Measurements from ENCODE around the gene MIDN.

Gene MIDN

GRCh38 chr19:1222394-1222793, 26.0 kb upstream of the MIDN start:
- H3K4me3 ChIP-seq (ENCODE audit: low read depth, low read length): no peak overlapping the region
- no peak for TF ChIP-seq CTCF (IDR thresholded peaks at IDR 0.05; ENCODE audit: low read depth, low read length)

- H3K4me3 ChIP-seq (ENCODE audit: low read depth, low read length): no peak overlapping the region
- TF ChIP-seq CTCF (IDR thresholded peaks at IDR 0.05; ENCODE audit: low read depth, low read length): peak; percentile 40
Observed at GRCh38 chr19:1223018-1223855, 25.1 kb upstream of the MIDN start.

GRCh38 chr19:1224047-1224825, 24.1 kb upstream of the MIDN start:
- H3K4me3 ChIP-seq (ENCODE audit: low read depth, low read length): no peak overlapping the region
- TF ChIP-seq CTCF (IDR thresholded peaks at IDR 0.05; ENCODE audit: low read depth, low read length): no peak

GRCh38 chr19:1224847-1225246, 23.5 kb upstream of the MIDN start:
- TF ChIP-seq CTCF (IDR thresholded peaks at IDR 0.05; ENCODE audit: low read depth, low read length): no peak
- H3K4me3 ChIP-seq (ENCODE audit: low read depth, low read length): no peak overlapping the region

- TF ChIP-seq CTCF (IDR thresholded peaks at IDR 0.05; ENCODE audit: low read depth, low read length): no peak
- no peak overlapping the region for H3K4me3 ChIP-seq (ENCODE audit: low read depth, low read length)
Observed at GRCh38 chr19:1225440-1226226, 22.8 kb upstream of the MIDN start.

GRCh38 chr19:1226227-1226518, 22.2 kb upstream of the MIDN start:
- no peak overlapping the region for H3K4me3 ChIP-seq (ENCODE audit: low read depth, low read length)
- no peak for TF ChIP-seq CTCF (IDR thresholded peaks at IDR 0.05; ENCODE audit: low read depth, low read length)
